ENCODE data around the gene PTPRB.
"Not testable (repeated sequence)": the region's sequence is repeated elsewhere in the genome, so short reads cannot be mapped to it uniquely, and the experiment has no call there.

Gene PTPRB

GRCh38 chr12:70540996-70541395 is 96.2 kb downstream of the PTPRB start:
- DNase-seq (ENCODE audit: low spot score), result no peak

- DNase-seq (ENCODE audit: low spot score), result no peak
Measured at GRCh38 chr12:70536650-70537049, 100.6 kb downstream of the PTPRB start.

- no peak for DNase-seq (ENCODE audit: low spot score)
Measured at GRCh38 chr12:70535896-70536374, 101.3 kb downstream of the PTPRB start.

GRCh38 chr12:70534466-70534865 is 102.8 kb downstream of the PTPRB start:
- no peak for DNase-seq (ENCODE audit: low spot score)

- DNase-seq (ENCODE audit: low spot score), result no peak
Measured at GRCh38 chr12:70529647-70530046, 107.6 kb downstream of the PTPRB start.

- DNase-seq (ENCODE audit: low spot score), result no peak
Measured at GRCh38 chr12:70520847-70521246, 116.4 kb downstream of the PTPRB start.

- no peak for DNase-seq (ENCODE audit: low spot score)
Measured at GRCh38 chr12:70513426-70513825, 123.8 kb downstream of the PTPRB start.

GRCh38 chr12:70508178-70508577 is 129.1 kb downstream of the PTPRB start:
- no peak for DNase-seq (ENCODE audit: low spot score)

- DNase-seq (ENCODE audit: low spot score), result no peak
Measured at GRCh38 chr12:70507442-70507841, 129.8 kb downstream of the PTPRB start.

- DNase-seq (ENCODE audit: low spot score), result no peak
Measured at GRCh38 chr12:70497508-70497907, 139.7 kb downstream of the PTPRB start.

GRCh38 chr12:70492904-70493303 is 144.3 kb downstream of the PTPRB start:
- not testable (repeated sequence) for DNase-seq (ENCODE audit: low spot score)

- DNase-seq (ENCODE audit: low spot score), result not testable (repeated sequence)
Measured at GRCh38 chr12:70490928-70491327, 146.3 kb downstream of the PTPRB start.

- no peak for DNase-seq (ENCODE audit: low spot score)
Measured at GRCh38 chr12:70487440-70487839, 149.8 kb downstream of the PTPRB start.

GRCh38 chr12:70486588-70486987 is 150.6 kb downstream of the PTPRB start:
- DNase-seq (ENCODE audit: low spot score), result no peak

- no peak for DNase-seq (ENCODE audit: low spot score)
Measured at GRCh38 chr12:70485704-70486103, 151.5 kb downstream of the PTPRB start.

GRCh38 chr12:70484464-70484863 is 152.8 kb downstream of the PTPRB start:
- DNase-seq (ENCODE audit: low spot score), result no peak

- DNase-seq (ENCODE audit: low spot score), result no peak
Measured at GRCh38 chr12:70482764-70483163, 154.5 kb downstream of the PTPRB start.

GRCh38 chr12:70469221-70469820 is 167.9 kb downstream of the PTPRB start:
- DNase-seq (ENCODE audit: low spot score), result no peak

- no peak for DNase-seq (ENCODE audit: low spot score)
Measured at GRCh38 chr12:70468741-70469140, 168.5 kb downstream of the PTPRB start.

- no peak for DNase-seq (ENCODE audit: low spot score)
Measured at GRCh38 chr12:70467918-70468733, 169.1 kb downstream of the PTPRB start.

GRCh38 chr12:70467476-70467875 is 169.8 kb downstream of the PTPRB start:
- no peak for DNase-seq (ENCODE audit: low spot score)

- DNase-seq (ENCODE audit: low spot score), result no peak
Measured at GRCh38 chr12:70466753-70467152, 170.5 kb downstream of the PTPRB start.

All from hematopoietic multipotent progenitor cell treated with erythropoietin and hydrocortisone succinate and interleukin-3 and kit ligand, for 17 days (in vitro differentiated cells).